T-helper 2 cell treated with Interferon-gamma antibody and Interleukin-4, amounts not matched to agents 5 μg/mL and 100 μg/mL, for 36 hours (primary cell): ENCODE measurements around the gene MECP2.
"Not testable (repeated sequence)": the region's sequence is repeated elsewhere in the genome, so short reads cannot be mapped to it uniquely, and the experiment has no call there.

Experiments
- DNase-seq: peaks from one replicate; pipeline ENCODE4 v3.0.0; 2021; ENCODE audit warnings: low spot score
- H3K27ac Mint-ChIP-seq: one replicate; pipeline ENCODE4 v1.8.0; 2021; ENCODE audit warnings: mild to moderate bottlenecking, mixed read lengths
- H3K27me3 Mint-ChIP-seq: one replicate; pipeline ENCODE4 v1.8.0; 2021; ENCODE audit warnings: low read depth, mixed read lengths
- H3K36me3 Mint-ChIP-seq: one replicate; pipeline ENCODE4 v1.8.0; 2021; ENCODE audit warnings: low read depth, mixed read lengths
- H3K4me1 Mint-ChIP-seq: one replicate; pipeline ENCODE4 v1.8.0; 2021; ENCODE audit warnings: low read depth, mixed read lengths
- H3K4me3 Mint-ChIP-seq: one replicate; pipeline ENCODE4 v1.8.0; 2022; ENCODE audit warnings: mild to moderate bottlenecking, moderate library complexity, mixed read lengths
- H3K9me3 Mint-ChIP-seq: one replicate; pipeline ENCODE4 v1.8.0; 2021; ENCODE audit warnings: mixed read lengths

Gene MECP2

GRCh38 chrX:153983321-153983801 is 114.2 kb downstream of the MECP2 start:
- no peaks in the 10 kb centered on the region for H3K27me3 Mint-ChIP-seq
- H3K4me3 Mint-ChIP-seq = peak overlapping the region; percentile 84
- no peaks in the 10 kb centered on the region for H3K36me3 Mint-ChIP-seq
- DNase-seq = no peak
- H3K27ac Mint-ChIP-seq = peak overlapping the region; percentile 70
- H3K4me1 Mint-ChIP-seq = peaks cover 33% of the 10 kb centered on the region
- no peaks in the 10 kb centered on the region for H3K9me3 Mint-ChIP-seq

- peak; percentile 81 for DNase-seq
- peaks cover 33% of the 10 kb centered on the region for H3K4me1 Mint-ChIP-seq
- no peaks in the 10 kb centered on the region for H3K36me3 Mint-ChIP-seq
- no peaks in the 10 kb centered on the region for H3K27me3 Mint-ChIP-seq
- no peaks in the 10 kb centered on the region for H3K9me3 Mint-ChIP-seq
- H3K4me3 Mint-ChIP-seq = peak overlapping the region; percentile 84
- peak overlapping the region; percentile 93 for H3K27ac Mint-ChIP-seq
Observed at GRCh38 chrX:153981771-153982533, 115.6 kb downstream of the MECP2 start.

- no peak for DNase-seq
- H3K9me3 Mint-ChIP-seq = no peaks in the 10 kb centered on the region
- peak overlapping the region; percentile 93 for H3K27ac Mint-ChIP-seq
- H3K4me3 Mint-ChIP-seq = peak overlapping the region; percentile 84
- no peaks in the 10 kb centered on the region for H3K36me3 Mint-ChIP-seq
- H3K4me1 Mint-ChIP-seq = peaks cover 33% of the 10 kb centered on the region
- H3K27me3 Mint-ChIP-seq = no peaks in the 10 kb centered on the region
Observed at GRCh38 chrX:153981231-153981630, 116.3 kb downstream of the MECP2 start.

GRCh38 chrX:153980394-153980793 is 117.1 kb downstream of the MECP2 start:
- peaks cover 36% of the 10 kb centered on the region for H3K4me1 Mint-ChIP-seq
- not testable (repeated sequence) for H3K36me3 Mint-ChIP-seq, DNase-seq, H3K9me3 Mint-ChIP-seq, H3K27me3 Mint-ChIP-seq
- H3K27ac Mint-ChIP-seq = peak overlapping the region; percentile 88
- H3K4me3 Mint-ChIP-seq = peak overlapping the region; percentile 76

- no peak for DNase-seq
- H3K36me3 Mint-ChIP-seq = peaks cover 7% of the 10 kb centered on the region
- no peaks in the 10 kb centered on the region for H3K9me3 Mint-ChIP-seq
- peak overlapping the region; percentile 96 for H3K27ac Mint-ChIP-seq
- H3K27me3 Mint-ChIP-seq = no peaks in the 10 kb centered on the region
- H3K4me3 Mint-ChIP-seq = peak overlapping the region; percentile 86
- H3K4me1 Mint-ChIP-seq = peaks cover 13% of the 10 kb centered on the region
Observed at GRCh38 chrX:153974726-153975286, 122.7 kb downstream of the MECP2 start.

GRCh38 chrX:153974003-153974725 is 123.4 kb downstream of the MECP2 start:
- no peaks in the 10 kb centered on the region for H3K9me3 Mint-ChIP-seq
- H3K27me3 Mint-ChIP-seq = no peaks in the 10 kb centered on the region
- peak overlapping the region; percentile 96 for H3K27ac Mint-ChIP-seq
- H3K4me3 Mint-ChIP-seq = peak overlapping the region; percentile 86
- no peak for DNase-seq
- H3K4me1 Mint-ChIP-seq = peaks cover 13% of the 10 kb centered on the region
- peaks cover 12% of the 10 kb centered on the region for H3K36me3 Mint-ChIP-seq

- Mint-ChIP-seq H3K27me3 (no peaks in the 10 kb centered on the region), H3K9me3 (no peaks in the 10 kb centered on the region), H3K4me3 (peak overlapping the region; percentile 86), H3K36me3 (peaks cover 14% of the 10 kb centered on the region), H3K4me1 (peaks cover 13% of the 10 kb centered on the region), H3K27ac (peak overlapping the region; percentile 96)
- DNase-seq = no peak
Observed at GRCh38 chrX:153973127-153974002, 124.2 kb downstream of the MECP2 start.

- Mint-ChIP-seq H3K27ac (peak within 1 kb of the TSS; percentile 100), H3K27me3 (no peaks in the 10 kb centered on the region), H3K4me1 (peaks cover 19% of the 10 kb centered on the region), H3K36me3 (peaks cover 22% of the 10 kb centered on the region), H3K4me3 (peak within 1 kb of the TSS; percentile 100), H3K9me3 (no peaks in the 10 kb centered on the region)
- peak; percentile 87 for DNase-seq
Observed at GRCh38 chrX:153972368-153973126, 125.0 kb downstream of the MECP2 start, which contains the start of gene TMEM187. Gene TMEM187, plus strand, starts transcription at chrX:153972754. Its CDS starts 9,309 bp downstream, at chrX:153982063.
